BLaER1 (cell line): ENCODE results near the gene RLN3.
"Not testable (repeated sequence)": the region's sequence is repeated elsewhere in the genome, so short reads cannot be mapped to it uniquely, and the experiment has no call there.

ENCODE experiments used
- H3K27ac ChIP-seq: shearing (Covaris generic); formaldehyde crosslinking; 2 replicates; pipeline ENCODE4 v1.8.1; 2022
- H3K27me3 ChIP-seq: shearing (Covaris generic); formaldehyde crosslinking; 2 replicates; pipeline ENCODE4 v1.8.1; 2022
- H3K36me3 ChIP-seq: shearing (Covaris generic); formaldehyde crosslinking; 2 replicates; pipeline ENCODE4 v1.8.1; 2022
- H3K4me1 ChIP-seq: shearing (Covaris generic); formaldehyde crosslinking; 2 replicates; pipeline ENCODE4 v1.8.1; 2022
- H3K4me2 ChIP-seq: shearing (Covaris generic); formaldehyde crosslinking; 2 replicates; pipeline ENCODE4 v1.8.1; 2022
- H3K4me3 ChIP-seq: shearing (Covaris generic); formaldehyde crosslinking; 2 replicates; pipeline ENCODE4 v1.8.1; 2022
- H3K9ac ChIP-seq: shearing (Covaris generic); formaldehyde crosslinking; 2 replicates; pipeline ENCODE4 v1.8.1; 2022
- H3K9me3 ChIP-seq: shearing (Covaris generic); formaldehyde crosslinking; 2 replicates; pipeline ENCODE4 v1.8.1; 2022
- H4K20me1 ChIP-seq: shearing (Covaris generic); formaldehyde crosslinking; 2 replicates; pipeline ENCODE4 v1.8.1; 2022
- Cebpa-rat ChIP-seq: shearing (Covaris generic); IDR thresholded peaks from 2 replicates; pipeline ENCODE4 v1.8.1; 2022

The RLN3 gene

DNA sequence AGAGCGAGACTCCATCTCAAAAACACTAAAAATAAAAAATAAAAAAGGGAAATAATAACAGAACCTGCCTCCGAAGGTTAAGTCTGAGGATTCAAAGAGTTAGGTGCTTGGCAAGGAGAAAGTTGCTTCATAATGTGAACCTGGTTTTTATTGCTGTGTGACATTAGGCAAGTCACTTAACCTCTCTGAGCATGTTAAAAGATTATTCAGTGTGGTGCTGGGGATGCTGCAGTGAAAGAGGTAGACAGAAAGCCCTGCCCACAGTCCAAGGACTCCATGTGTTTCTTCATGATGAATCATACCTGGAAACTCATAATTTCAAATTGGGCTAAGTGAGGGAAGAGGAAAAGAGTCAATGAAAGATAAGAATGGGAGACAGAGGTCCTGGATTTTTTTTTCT, 6.0 kb downstream of the RLN3 start:
- TF ChIP-seq Cebpa-rat: no peak
- no peaks in the 10 kb centered on the region for H3K9me3 ChIP-seq
- H3K9ac ChIP-seq: no peak overlapping the region
- no peak overlapping the region for H3K4me3 ChIP-seq
- peaks cover 19% of the 10 kb centered on the region for H3K4me1 ChIP-seq
- no peak overlapping the region for H3K4me2 ChIP-seq
- no peak overlapping the region for H3K27ac ChIP-seq
- no peaks in the 10 kb centered on the region for H3K27me3 ChIP-seq
- no peaks in the 10 kb centered on the region for H4K20me1 ChIP-seq
- H3K36me3 ChIP-seq: no peaks in the 10 kb centered on the region

DNA sequence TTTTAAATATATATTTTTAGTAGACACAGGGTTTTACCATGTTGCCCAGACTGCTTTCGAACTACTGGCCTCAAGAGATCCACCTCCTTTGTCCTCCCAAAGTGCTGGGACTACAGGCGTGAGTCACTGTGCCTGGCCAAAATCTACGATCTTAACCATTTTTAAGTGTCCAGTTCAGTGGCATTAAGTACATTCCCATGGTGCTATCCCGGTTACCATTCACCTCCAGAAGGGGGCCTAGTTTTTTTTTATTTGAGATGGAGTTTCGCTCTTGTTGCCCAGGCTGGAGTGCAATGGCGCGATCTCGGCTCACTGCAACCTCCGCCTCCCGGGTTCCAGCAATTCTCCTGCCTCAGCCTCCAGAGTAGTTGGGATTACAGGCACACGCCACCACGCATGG, 7.2 kb downstream of the RLN3 start:
- not testable (repeated sequence) for H4K20me1 ChIP-seq, H3K27ac ChIP-seq, H3K36me3 ChIP-seq, H3K4me3 ChIP-seq, H3K9me3 ChIP-seq, H3K27me3 ChIP-seq, H3K4me2 ChIP-seq, H3K9ac ChIP-seq
- peaks cover 15% of the 10 kb centered on the region for H3K4me1 ChIP-seq

DNA sequence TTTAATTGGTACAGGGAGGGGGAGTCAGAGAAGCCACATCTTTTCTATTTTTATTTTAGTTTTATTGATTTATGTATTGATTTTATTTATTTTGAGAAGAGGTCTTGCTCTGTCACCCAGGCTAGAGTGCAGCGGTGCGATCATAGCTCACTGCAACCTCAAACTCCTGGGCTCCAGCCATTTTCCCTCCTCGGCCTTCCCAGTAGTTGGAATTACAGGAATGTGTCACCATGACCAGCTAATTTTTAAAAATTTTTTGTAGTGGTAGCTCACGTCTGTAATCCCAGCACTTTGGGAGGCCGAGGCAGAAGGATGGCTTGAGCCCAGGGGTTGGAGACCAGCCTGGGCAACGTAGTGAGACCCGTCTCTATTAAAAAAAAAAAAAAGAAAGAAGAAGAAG, 7.8 kb downstream of the RLN3 start:
- no peaks in the 10 kb centered on the region for H3K27me3 ChIP-seq
- peaks cover 15% of the 10 kb centered on the region for H3K4me1 ChIP-seq
- no peak overlapping the region for H3K4me3 ChIP-seq
- H3K27ac ChIP-seq: no peak overlapping the region
- no peaks in the 10 kb centered on the region for H3K9me3 ChIP-seq
- H3K36me3 ChIP-seq: no peaks in the 10 kb centered on the region
- no peak overlapping the region for H3K9ac ChIP-seq
- TF ChIP-seq Cebpa-rat: no peak
- no peak overlapping the region for H3K4me2 ChIP-seq
- no peaks in the 10 kb centered on the region for H4K20me1 ChIP-seq

DNA sequence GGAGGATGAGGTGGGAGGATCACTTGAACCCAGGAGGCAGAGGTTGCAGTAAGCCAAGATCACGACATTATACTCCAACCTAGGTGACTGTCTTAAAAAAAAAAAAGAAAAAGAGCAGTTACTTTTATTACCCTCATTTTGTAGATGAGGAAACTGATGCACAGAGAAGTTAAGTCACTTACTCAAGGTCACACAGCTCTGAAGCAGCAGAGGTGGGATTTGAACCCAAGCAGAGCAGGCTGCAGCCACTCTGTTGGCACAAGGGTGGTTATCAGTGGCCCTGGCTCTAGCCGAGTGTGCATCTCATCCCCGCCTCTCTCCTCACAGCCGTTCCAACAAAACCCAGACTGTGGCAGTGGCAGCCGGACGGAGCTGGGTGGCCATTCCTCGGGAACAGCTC, 11.2 kb downstream of the RLN3 start:
- Histone ChIP-seq H3K36me3 (no peaks in the 10 kb centered on the region), H3K4me3 (no peak overlapping the region), H3K4me1 (0 out of 2 replicates have a peak, but pooled peaks cover 6% of the 10 kb centered on the region), H3K27ac (no peak overlapping the region), H3K4me2 (no peak overlapping the region), H3K27me3 (no peaks in the 10 kb centered on the region), H3K9me3 (no peaks in the 10 kb centered on the region), H3K9ac (no peak overlapping the region), H4K20me1 (no peaks in the 10 kb centered on the region)
- no peak for TF ChIP-seq Cebpa-rat

DNA sequence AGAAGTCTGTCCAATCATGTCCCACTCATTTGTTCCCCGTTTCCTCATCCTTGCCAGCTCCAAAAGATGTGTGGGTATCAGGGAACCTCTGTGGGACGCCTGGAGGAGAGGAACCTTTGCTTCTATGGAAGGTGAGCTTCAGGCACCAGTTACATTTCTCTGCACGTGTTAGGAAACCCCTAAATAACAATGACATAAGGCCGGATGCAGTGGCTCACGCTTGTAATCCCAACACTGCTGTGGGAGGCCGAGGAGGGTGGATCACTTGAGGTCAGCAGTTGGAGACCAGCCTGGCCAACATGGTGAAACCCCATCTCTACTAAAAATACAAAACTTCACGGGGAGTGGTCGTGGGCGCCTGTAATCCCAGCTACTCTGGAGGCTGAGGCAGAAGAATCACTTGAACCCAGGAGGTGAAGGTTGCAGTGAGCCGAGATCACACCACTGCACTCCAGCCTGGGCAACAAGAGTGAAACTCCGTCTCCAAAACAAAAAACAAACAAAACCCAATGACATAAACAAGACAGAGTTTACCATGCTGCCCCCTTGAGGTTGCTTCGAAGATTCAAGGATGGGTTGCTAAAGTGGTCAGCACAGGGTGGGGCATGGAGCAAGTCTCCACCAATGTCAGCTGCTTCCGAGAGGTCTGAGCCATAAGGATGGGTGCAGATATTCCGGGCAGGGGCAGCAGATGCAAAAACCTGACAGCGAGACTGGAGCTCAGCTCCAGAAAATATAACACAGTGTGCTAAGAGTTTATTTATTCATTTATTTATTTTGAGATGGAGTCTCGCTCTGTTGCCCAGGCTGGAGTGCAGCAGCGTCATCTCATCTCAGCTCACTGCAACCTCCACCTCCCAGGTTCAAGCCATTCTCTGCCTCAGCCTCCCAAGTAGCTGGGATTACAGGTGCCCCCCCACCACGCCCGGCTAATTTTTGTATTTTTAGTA, 15.0 kb downstream of the RLN3 start:
- H3K9me3 ChIP-seq, H3K27ac ChIP-seq, H3K4me2 ChIP-seq, H4K20me1 ChIP-seq, H3K36me3 ChIP-seq, H3K27me3 ChIP-seq, H3K4me3 ChIP-seq, H3K9ac ChIP-seq: not testable (repeated sequence)
- H3K4me1 ChIP-seq: peaks cover 31% of the 10 kb centered on the region

DNA sequence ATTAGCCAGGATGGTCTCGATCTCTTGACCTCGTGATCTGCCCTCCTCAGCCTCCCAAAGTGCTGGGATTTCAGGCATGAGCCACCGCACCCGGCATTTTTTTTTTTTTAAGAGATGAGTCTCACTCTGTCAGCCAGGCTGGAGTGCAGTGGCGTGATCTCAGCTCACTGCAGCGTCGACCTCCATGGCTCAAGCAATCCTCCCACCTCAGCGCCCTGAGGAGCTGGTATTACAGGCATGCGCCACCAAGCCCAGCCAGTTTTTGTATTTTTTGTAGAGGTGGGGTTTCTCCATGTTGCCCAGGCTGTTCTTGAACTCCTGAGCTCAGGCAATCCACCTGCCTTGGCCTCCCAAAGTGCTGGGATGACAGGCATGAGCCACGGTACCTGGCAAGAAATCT, 19.9 kb downstream of the RLN3 start:
- not testable (repeated sequence) for H3K9ac ChIP-seq, H4K20me1 ChIP-seq, H3K9me3 ChIP-seq, H3K27ac ChIP-seq, H3K4me2 ChIP-seq, H3K4me3 ChIP-seq, H3K27me3 ChIP-seq
- H3K4me1 ChIP-seq: peaks cover 29% of the 10 kb centered on the region
- H3K36me3 ChIP-seq: peaks cover 34% of the 10 kb centered on the region

DNA sequence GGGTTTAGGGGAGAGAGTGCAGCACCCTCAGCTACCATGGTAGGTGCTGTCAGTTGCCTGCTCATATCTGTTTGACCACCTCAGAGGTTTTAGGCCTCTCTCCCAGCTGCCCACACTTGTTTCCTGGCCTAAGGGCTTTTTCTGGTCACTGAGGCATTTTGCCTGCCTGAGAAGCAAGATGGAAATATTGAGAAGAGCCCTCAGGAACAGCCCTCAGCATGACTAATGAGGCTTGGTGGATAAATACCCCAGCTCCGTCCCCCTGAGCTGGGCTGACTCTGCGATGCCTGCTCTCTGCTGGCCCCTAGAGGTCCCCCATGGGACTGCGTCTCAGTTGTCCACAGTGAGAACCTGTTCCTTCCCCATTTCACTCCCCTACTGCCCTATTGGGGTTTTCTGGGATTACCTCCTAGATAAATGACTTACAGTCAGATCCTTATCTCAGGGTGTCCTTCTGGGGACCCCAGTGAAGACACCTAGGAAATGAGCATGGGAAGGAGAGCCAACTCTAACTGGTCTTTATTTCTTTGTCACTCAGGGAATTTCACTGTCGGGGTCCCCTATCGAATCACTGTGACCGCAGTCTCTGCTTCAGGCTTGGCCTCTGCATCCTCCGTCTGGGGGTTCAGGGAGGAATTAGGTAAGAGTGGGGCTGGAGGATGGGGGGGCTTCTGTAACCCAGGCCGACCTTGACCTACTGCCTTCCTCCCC, 20.6 kb downstream of the RLN3 start:
- no peak overlapping the region for H3K9ac ChIP-seq
- no peak overlapping the region for H3K4me3 ChIP-seq
- H3K9me3 ChIP-seq: peaks cover 5% of the 10 kb centered on the region
- H3K36me3 ChIP-seq: peaks cover 34% of the 10 kb centered on the region
- no peak overlapping the region for H3K4me2 ChIP-seq
- H3K27me3 ChIP-seq: no peaks in the 10 kb centered on the region
- TF ChIP-seq Cebpa-rat: no peak
- no peak overlapping the region for H3K27ac ChIP-seq
- H4K20me1 ChIP-seq: no peaks in the 10 kb centered on the region
- H3K4me1 ChIP-seq: peaks cover 25% of the 10 kb centered on the region

DNA sequence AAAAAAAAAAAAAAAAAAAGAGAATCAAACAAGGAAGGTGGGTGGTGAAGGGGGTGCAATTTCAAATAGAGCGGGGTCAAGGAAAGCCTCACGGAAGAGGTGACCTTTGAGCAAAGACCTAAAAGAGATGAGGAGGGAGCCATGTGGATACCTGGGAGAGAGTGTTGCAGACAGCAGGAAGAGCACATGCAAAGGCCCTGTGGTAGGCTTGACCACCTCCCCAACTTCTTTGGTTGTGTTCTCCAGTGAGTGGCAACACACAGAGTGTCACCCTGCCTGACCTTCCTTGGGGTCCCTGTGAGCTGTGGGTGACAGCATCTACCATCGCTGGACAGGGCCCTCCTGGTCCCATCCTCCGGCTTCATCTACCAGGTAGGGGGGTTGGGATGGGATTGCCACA, 22.6 kb downstream of the RLN3 start:
- Histone ChIP-seq H4K20me1 (no peaks in the 10 kb centered on the region), H3K9me3 (peaks cover 5% of the 10 kb centered on the region), H3K4me3 (no peak overlapping the region), H3K27ac (no peak overlapping the region), H3K4me1 (peaks cover 21% of the 10 kb centered on the region), H3K36me3 (peaks cover 34% of the 10 kb centered on the region), H3K9ac (no peak overlapping the region), H3K4me2 (no peak overlapping the region), H3K27me3 (peaks cover 9% of the 10 kb centered on the region; the same call in 1 of the 2 replicates)
- TF ChIP-seq Cebpa-rat: no peak

DNA sequence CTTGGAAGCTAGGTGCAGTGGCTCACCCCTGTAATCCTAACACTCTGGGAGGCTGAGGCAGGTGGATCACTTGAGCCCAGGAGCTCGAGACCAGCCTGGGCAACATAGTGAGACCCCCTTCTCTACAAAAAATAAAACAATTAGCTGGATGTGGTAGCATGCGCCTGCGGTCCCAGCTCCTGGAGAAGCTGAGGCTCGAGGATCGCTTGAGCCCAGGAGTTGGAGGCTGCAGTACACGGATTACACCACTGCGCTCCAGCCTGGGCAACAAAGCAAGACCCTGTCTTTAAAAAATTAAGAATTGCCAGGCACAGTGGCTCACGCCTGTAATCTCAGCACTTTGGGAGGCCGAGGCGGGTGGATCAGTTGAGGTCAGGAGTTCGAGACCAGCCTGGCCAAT, 23.0 kb downstream of the RLN3 start:
- H3K9ac ChIP-seq, H3K27ac ChIP-seq, H3K4me2 ChIP-seq, H3K9me3 ChIP-seq, H3K4me3 ChIP-seq, H4K20me1 ChIP-seq: not testable (repeated sequence)
- Histone ChIP-seq H3K4me1 (peaks cover 16% of the 10 kb centered on the region), H3K36me3 (peaks cover 34% of the 10 kb centered on the region), H3K27me3 (peaks cover 10% of the 10 kb centered on the region)

DNA sequence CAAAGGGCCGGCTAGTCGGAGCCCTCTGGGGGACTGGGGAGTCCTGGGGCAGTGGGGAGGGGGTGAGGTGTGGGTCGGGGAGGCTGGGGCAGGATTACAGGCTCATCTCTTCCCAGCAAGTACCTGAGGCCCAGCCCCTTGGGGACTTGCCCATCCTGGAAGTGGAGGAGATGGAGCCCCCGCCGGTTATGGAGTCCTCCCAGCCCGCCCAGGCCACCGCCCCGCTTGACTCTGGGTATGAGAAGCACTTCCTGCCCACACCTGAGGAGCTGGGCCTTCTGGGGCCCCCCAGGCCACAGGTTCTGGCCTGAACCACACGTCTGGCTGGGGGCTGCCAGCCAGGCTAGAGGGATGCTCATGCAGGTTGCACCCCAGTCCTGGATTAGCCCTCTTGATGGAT, 24.0 kb downstream of the RLN3 start:
- no peak for TF ChIP-seq Cebpa-rat
- Histone ChIP-seq H3K27me3 (peaks cover 21% of the 10 kb centered on the region), H4K20me1 (no peaks in the 10 kb centered on the region), H3K9me3 (peaks cover 5% of the 10 kb centered on the region), H3K4me2 (no peak overlapping the region), H3K4me1 (peaks cover 6% of the 10 kb centered on the region), H3K27ac (no peak overlapping the region), H3K4me3 (no peak overlapping the region), H3K36me3 (peaks cover 34% of the 10 kb centered on the region), H3K9ac (no peak overlapping the region)
